ENCODE results near the gene GCSH. TPM values are rescaled to one million over a fixed set of nuclear protein-coding genes. Genes with fewer than 3 reads are reported as not detected.

The GCSH gene
- total and polyA plus RNA-seq, 2 of the 13 experiments (the other 11 are each of a cell fraction or from before 2014, with no cell fraction given), result 35.9 to 103 TPM

GRCh38 chr16:81042821-81043220 is 53.4 kb downstream of the GCSH start (continued):
- TF ChIP-seq CEBPB (IDR thresholded peaks at IDR 0.05; ENCODE audit: borderline replicate concordance, low read depth, low read length) (peak; percentile 83), ZNF142 (CRISPR knock-in tag; IDR thresholded peaks at IDR 0.05) (no peak)

GRCh38 chr16:81041696-81042095 is 54.5 kb downstream of the GCSH start:
- H3K79me2 ChIP-seq (ENCODE audit: insufficient read depth, low read length), result peaks cover 27% of the 10 kb centered on the region
- BruUV-seq (replicated peaks), result no TSS peak
- WGBS (ENCODE audit: low lambda C conversion rate), result 95% methylated on average over 4 of the region's 4 CpGs
- FAIRE-seq, result no peak
- H4K20me1 ChIP-seq (ENCODE audit: insufficient read depth, low read length), result peaks cover 2% of the 10 kb centered on the region; the same call in 1 of the 2 replicates
- intact Hi-C loops (cut with micrococcal nuclease; ENCODE audit: unreplicated experiment) (no loop called here), in situ Hi-C loops (cut with HindIII; ENCODE audit: extremely low pct_ligation_motif_present, low pct_unique_long_range_greater_than_20kb) (loop anchor here (25.0 kb wide), 1 partner anchor 696 kb away; no protein-coding TSS in a partner anchor)
- peaks cover 17 to 55% of the 10 kb centered on the region in 2 experiments for H3K36me3 ChIP-seq (replicated peaks in 1 of 2; ENCODE audit: control insufficient read depth in 1 of 2, insufficient read depth in 2 of 2, low read length in 2 of 2)
- peaks cover 33% of the 10 kb centered on the region for H3K4me1 ChIP-seq (ENCODE audit: insufficient read depth, low read length)
- H3K27me3 ChIP-seq (ENCODE audit: control insufficient read depth in 1 of 2, insufficient read depth in 2 of 2, low read length in 2 of 2), result no peaks in the 10 kb centered on the region; a peak in 1 of 5 replicates
- H3K27ac ChIP-seq (ENCODE audit: extremely low read length, insufficient read depth, low read length), result no peak overlapping the region
- no peak overlapping the region for H3K4me3 ChIP-seq (replicated peaks in 1 of 3; ENCODE audit: insufficient read depth in 1 of 3, low read depth in 2 of 3, low read length in 3 of 3)
- H3K4me2 ChIP-seq (ENCODE audit: low read depth, low read length), result no peak overlapping the region
- H3K9me3 ChIP-seq (ENCODE audit: low read length), result no peaks in the 10 kb centered on the region
- ChIA-PET POLR2A (no interaction called here), CTCF (ENCODE audit: low intra/inter-chr PET ratio, low total read pairs) (no interaction called here)
- H2AFZ ChIP-seq (ENCODE audit: low read length), result no peak overlapping the region
- H3K9ac ChIP-seq (ENCODE audit: insufficient read depth, low read depth, low read length), result no peak overlapping the region
- no peak for ATAC-seq
- no peak for DNase-seq (ENCODE audit: low spot score)
- no peak for TF ChIP-seq MATR3 (CRISPR knock-in tag; IDR thresholded peaks at IDR 0.05)
- no peak for TF ChIP-seq SRSF1 (optimal IDR thresholded peaks at IDR 0.05; ENCODE audit: low read depth, low read length)
- TF ChIP-seq GATAD2A (CRISPR knock-in tag; IDR thresholded peaks at IDR 0.05), result no peak
- no peak for TF ChIP-seq GFI1 (CRISPR knock-in tag; IDR thresholded peaks at IDR 0.05; ENCODE audit: borderline replicate concordance)
- no peak for TF ChIP-seq SOX6 (IDR thresholded peaks at IDR 0.05)
- TF ChIP-seq SOX6 (CRISPR knock-in tag; IDR thresholded peaks at IDR 0.05), result no peak
- TF ChIP-seq ZNF878 (CRISPR knock-in tag; IDR thresholded peaks at IDR 0.05), result no peak
- TF ChIP-seq TRAFD1 (CRISPR knock-in tag; IDR thresholded peaks at IDR 0.05; ENCODE audit: borderline replicate concordance), result no peak
- no peak for TF ChIP-seq ZNF468 (CRISPR knock-in tag; IDR thresholded peaks at IDR 0.05)
- no peak for TF ChIP-seq ARID4A (CRISPR knock-in tag; IDR thresholded peaks at IDR 0.05; ENCODE audit: borderline replicate concordance)
